Nephron (organoid): Measurements from ENCODE around the gene EXOC3L1.
A peak's percentile ranks its signal among the peaks of the same experiment; 100 is the strongest.

Experiments used
- H3K27ac Mint-ChIP-seq, 3 experiments: 2 replicates each; pipeline ENCODE4 v1.8.0; 2020; ENCODE audit warnings: mixed read lengths in 3 of 3, mild to moderate bottlenecking in 2 of 3, moderate library complexity in 1 of 3
- H3K27me3 Mint-ChIP-seq: 2 replicates; pipeline ENCODE4 v1.8.0; 2021; ENCODE audit warnings: low read depth, mild to moderate bottlenecking, moderate library complexity, mixed read lengths
- H3K36me3 Mint-ChIP-seq: 2 replicates; pipeline ENCODE4 v1.8.0; 2020; ENCODE audit warnings: low read depth, mixed read lengths
- H3K4me1 Mint-ChIP-seq: 2 replicates; pipeline ENCODE4 v1.8.0; 2020; ENCODE audit warnings: mixed read lengths
- H3K4me3 Mint-ChIP-seq, 3 experiments: 2 replicates each; pipeline ENCODE4 v1.8.0; 2020; ENCODE audit warnings: mild to moderate bottlenecking in 3 of 3, mixed read lengths in 3 of 3, moderate library complexity in 2 of 3
- H3K9me3 Mint-ChIP-seq: 2 replicates; pipeline ENCODE4 v1.8.0; 2020; ENCODE audit warnings: mixed read lengths
- CTCF ChIP-seq, 3 experiments: fragments of 200-600 bp; sonication (generic); IDR thresholded peaks; one replicate each; pipeline ENCODE4 v1.5.0; 2021; ENCODE audit warnings: antibody characterized with exemption in 3 of 3; ENCODE audit not compliant: unreplicated experiment in 3 of 3

EXOC3L1 gene

GRCh38 chr16:67201411-67202345, 11.7 kb upstream of the EXOC3L1 start:
- H3K4me1 Mint-ChIP-seq, result peaks cover 3% of the 10 kb centered on the region
- no peaks in the 10 kb centered on the region for H3K9me3 Mint-ChIP-seq
- peaks cover 5% of the 10 kb centered on the region for H3K27me3 Mint-ChIP-seq
- H3K4me3 Mint-ChIP-seq, result no peak overlapping the region
- TF ChIP-seq CTCF (IDR thresholded peaks at IDR 0.05; ENCODE audit: unreplicated experiment in 3 of 3), result no peak
- H3K36me3 Mint-ChIP-seq, result peaks cover 14% of the 10 kb centered on the region
- H3K27ac Mint-ChIP-seq, result no peak overlapping the region

GRCh38 chr16:67200491-67200890, 10.6 kb upstream of the EXOC3L1 start:
- Mint-ChIP-seq H3K27ac (no peak overlapping the region), H3K4me3 (no peak overlapping the region), H3K9me3 (no peaks in the 10 kb centered on the region), H3K4me1 (peaks cover 8% of the 10 kb centered on the region), H3K27me3 (peaks cover 5% of the 10 kb centered on the region), H3K36me3 (peaks cover 26% of the 10 kb centered on the region)
- TF ChIP-seq CTCF (IDR thresholded peaks at IDR 0.05; ENCODE audit: unreplicated experiment in 3 of 3), result no peak

GRCh38 chr16:67199808-67200198, 9.9 kb upstream of the EXOC3L1 start:
- Mint-ChIP-seq H3K27ac (no peak overlapping the region), H3K4me1 (peaks cover 8% of the 10 kb centered on the region), H3K36me3 (peaks cover 32% of the 10 kb centered on the region), H3K9me3 (no peaks in the 10 kb centered on the region), H3K4me3 (peak overlapping the region in 2 of 3 experiments; percentile 14 to 34), H3K27me3 (peaks cover 5% of the 10 kb centered on the region)
- peak in 1 of 3 experiments; percentile 16 for TF ChIP-seq CTCF (IDR thresholded peaks at IDR 0.05; ENCODE audit: unreplicated experiment in 3 of 3)

- peaks cover 35% of the 10 kb centered on the region for H3K36me3 Mint-ChIP-seq
- peak within 1 kb of the TSS in 1 of 3 experiments; percentile 74 for H3K27ac Mint-ChIP-seq
- H3K4me3 Mint-ChIP-seq, result peak within 1 kb of the TSS in 2 of 3 experiments; percentile 38 to 64
- TF ChIP-seq CTCF (IDR thresholded peaks at IDR 0.05; ENCODE audit: unreplicated experiment in 3 of 3), result peak; percentile 22 to 29 (median 23)
- peaks cover 5% of the 10 kb centered on the region for H3K27me3 Mint-ChIP-seq
- no peaks in the 10 kb centered on the region for H3K9me3 Mint-ChIP-seq
- H3K4me1 Mint-ChIP-seq, result peaks cover 8% of the 10 kb centered on the region
Measured at GRCh38 chr16:67199011-67199807, 9.3 kb upstream of the EXOC3L1 start, which contains the start of gene ELMO3. Gene ELMO3 (plus strand): TSS chr16:67199131. CDS start chr16:67199327, 196 bp downstream.

GRCh38 chr16:67198238-67198734, 8.3 kb upstream of the EXOC3L1 start:
- peaks cover 17% of the 10 kb centered on the region for H3K4me1 Mint-ChIP-seq
- no peak overlapping the region for H3K27ac Mint-ChIP-seq
- peak in 2 of 3 experiments; percentile 15 to 22 for TF ChIP-seq CTCF (IDR thresholded peaks at IDR 0.05; ENCODE audit: unreplicated experiment in 3 of 3)
- no peaks in the 10 kb centered on the region for H3K9me3 Mint-ChIP-seq
- peaks cover 5% of the 10 kb centered on the region for H3K27me3 Mint-ChIP-seq
- H3K4me3 Mint-ChIP-seq, result peak overlapping the region in 2 of 3 experiments; percentile 38 to 64
- peaks cover 39% of the 10 kb centered on the region for H3K36me3 Mint-ChIP-seq
